K562 (cell line): ENCODE results near the gene MYL11. TPM values are rescaled to one million over a fixed set of nuclear protein-coding genes. Genes with fewer than 3 reads are reported as not detected.

Experiments used
- BACH1 ChIP-seq: fragments of 200-800 bp; sonication (Bioruptor generic); IDR thresholded peaks from 2 replicates; pipeline ENCODE4 v1.6.1; 2016; ENCODE audit warnings: missing genetic modification characterization, missing compliant biosample characterization
- BDP1 ChIP-seq: IDR thresholded peaks from 3 replicates; pipeline ENCODE4 v1.6.1; 2011; ENCODE audit not compliant: insufficient read length, insufficient read depth
- CUX1 ChIP-seq: fragments of 200-800 bp; sonication (Bioruptor generic); IDR thresholded peaks from 2 replicates; pipeline ENCODE4 v1.6.1; 2016; ENCODE audit warnings: missing genetic modification characterization, missing compliant biosample characterization
- ETV5 ChIP-seq: sonication (generic); formaldehyde crosslinking; IDR thresholded peaks from 2 replicates; pipeline ENCODE4 v1.4.0; 2020; ENCODE audit warnings: low read depth, mild to moderate bottlenecking, missing genetic modification reagents
- FUS ChIP-seq: fragments of 200-400 bp; formaldehyde crosslinking; optimal IDR thresholded peaks from 2 replicates; pipeline ENCODE3; 2017; ENCODE audit warnings: low read depth, low read length
- HDAC1 ChIP-seq, 2 experiments: fragments of 450-650 bp; IDR thresholded peaks; 2 replicates each; pipeline ENCODE4 v1.6.1; 2016 to 2017; ENCODE audit warnings: inconsistent platforms in 1 of 2, mild to moderate bottlenecking in 1 of 2, moderate library complexity in 1 of 2
- MAZ ChIP-seq, 2 experiments: fragments of 450-650 bp in 1 of 2; sonication (generic) in 1 of 2; formaldehyde crosslinking; IDR thresholded peaks in 1 of 2; conservative IDR thresholded peaks in 1 of 2; 2 replicates each; pipeline versions ENCODE4 v1.4.0 to v1.5.0; 2020; ENCODE audit warnings: mild to moderate bottlenecking in 1 of 2, missing genetic modification reagents in 1 of 2
- MXI1 ChIP-seq: IDR thresholded peaks from 2 replicates; pipeline ENCODE4 v1.6.1; 2011; ENCODE audit warnings: low read depth, mild to moderate bottlenecking, improper control_type of control experiment, low read length
- NELFE ChIP-seq: IDR thresholded peaks from 2 replicates; pipeline ENCODE4 v1.6.1; 2011; ENCODE audit warnings: mild to moderate bottlenecking; ENCODE audit not compliant: insufficient read depth, insufficient read length
- PHF20 ChIP-seq: fragments of 450-650 bp; IDR thresholded peaks from 2 replicates; pipeline ENCODE4 v1.6.1; 2018; ENCODE audit not compliant: partially characterized antibody
- RCOR1 ChIP-seq, 2 experiments: IDR thresholded peaks; 2 replicates each; pipeline ENCODE4 v1.6.1; 2012; ENCODE audit warnings: low read depth in 2 of 2, low read length in 2 of 2, borderline replicate concordance in 1 of 2, improper control_type of control experiment in 1 of 2
- RFX5 ChIP-seq: IDR thresholded peaks from 2 replicates; pipeline ENCODE4 v1.6.1; 2011; ENCODE audit warnings: low read depth, mild to moderate bottlenecking, improper control_type of control experiment, low read length
- SMAD2 ChIP-seq: fragments of 150-350 bp; IDR thresholded peaks from 2 replicates; pipeline ENCODE4 v1.6.1; 2014; ENCODE audit warnings: low read depth, mild to moderate bottlenecking, low read length
- U2AF1 ChIP-seq: fragments of 200-400 bp; formaldehyde crosslinking; optimal IDR thresholded peaks from 2 replicates; pipeline ENCODE3; 2017; ENCODE audit warnings: mild to moderate bottlenecking, low read depth, low read length, moderate library complexity
- ZC3H4 ChIP-seq: sonication (generic); formaldehyde crosslinking; IDR thresholded peaks from 2 replicates; pipeline ENCODE4 v1.9.0; 2021; ENCODE audit warnings: missing genetic modification reagents, borderline replicate concordance
- ZFP30 ChIP-seq: fragments of 250-450 bp; sonication (Bioruptor Pico); IDR thresholded peaks from 2 replicates; pipeline ENCODE4 v1.8.0; 2022; ENCODE audit warnings: moderate library complexity, mild to moderate bottlenecking, inconsistent platforms, borderline replicate concordance
- ZNF280A ChIP-seq: fragments of 450-650 bp; IDR thresholded peaks from 2 replicates; pipeline ENCODE4 v1.6.1; 2018; ENCODE audit warnings: mild to moderate bottlenecking, low read depth; ENCODE audit not compliant: partially characterized antibody
- polyA plus RNA-seq, 8 experiments: library from polyadenylated mRNA; depleted of rRNA in 4 of 8; stranded (reverse) in 5 of 8; unstranded in 3 of 8; fragments of >200 nt; fragmentation: Nextera tagmentation in 2 of 8; fragmentation: Illumina TruSeq in 1 of 8; extraction: Ambion mirVana in 2 of 8; extraction: Trizol in 1 of 8; gene quantifications; 2 replicates each; pipeline versions ENCODE4 v1.2.1 to v1.2.3, GENCODE V29; 2011 to 2014; ENCODE audit warnings: inconsistent platforms in 1 of 8, missing spikeins in 1 of 8
- total RNA-seq, 7 experiments: library from RNA; depleted of rRNA in 6 of 7; stranded (reverse); fragments of >200 nt in 6 of 7; fragmentation: Illumina TruSeq in 2 of 7; extraction: Trizol in 2 of 7; gene quantifications; 2 replicates each; pipeline versions ENCODE4 v1.2.1 to v1.2.3, GENCODE V29; 2011 to 2021; ENCODE audit warnings: low replicate concordance in 1 of 7
- TF ChIP-seq, protein P1 (sequence below): fragments of 450-650 bp; IDR thresholded peaks from 2 replicates; pipeline ENCODE4 v1.7.1; 2018; ENCODE audit warnings: mild to moderate bottlenecking, low read depth; ENCODE audit not compliant: partially characterized antibody

The MYL11 gene
- total and polyA plus RNA-seq, 9 of the 15 experiments (the other 6 are each of a cell fraction or from before 2014, with no cell fraction given) = 0.31 to 1.5 (median 0.73) TPM; not detected in 4

- TF ChIP-seq HDAC1 (IDR thresholded peaks at IDR 0.05) (no peak; a peak in 2 of 4 replicates), ETV5 (CRISPR knock-in tag) (peak; percentile 94), ZC3H4 (CRISPR knock-in tag) (no peak), MXI1 (peak; percentile 28; the same call in 1 of the 2 replicates), BDP1 (no peak), RCOR1 (IDR thresholded peaks at IDR 0.05; ENCODE audit: borderline replicate concordance in 1 of 2, low read depth in 2 of 2, low read length in 2 of 2) (0 out of 4 replicates have a peak, but pooled peaks of 1 of the 2 experiments have one; percentile 3), ZFP30 (CRISPR knock-in tag) (no peak), PHF20 (peak; percentile 83), U2AF1 (no peak), BACH1 (tag) (no peak), CUX1 (CRISPR knock-in tag) (no peak), RFX5 (no peak), SMAD2 (no peak), FUS (no peak), ZNF280A (no peak), MAZ (CRISPR knock-in tag; conservative IDR thresholded peaks at IDR 0.05 in 1 of 2, IDR thresholded peaks at IDR 0.05 in 1 of 2) (peak; percentile 55 to 67; a peak in 2 of 4 replicates), NELFE (no peak)
- TF ChIP-seq, protein P1, sequence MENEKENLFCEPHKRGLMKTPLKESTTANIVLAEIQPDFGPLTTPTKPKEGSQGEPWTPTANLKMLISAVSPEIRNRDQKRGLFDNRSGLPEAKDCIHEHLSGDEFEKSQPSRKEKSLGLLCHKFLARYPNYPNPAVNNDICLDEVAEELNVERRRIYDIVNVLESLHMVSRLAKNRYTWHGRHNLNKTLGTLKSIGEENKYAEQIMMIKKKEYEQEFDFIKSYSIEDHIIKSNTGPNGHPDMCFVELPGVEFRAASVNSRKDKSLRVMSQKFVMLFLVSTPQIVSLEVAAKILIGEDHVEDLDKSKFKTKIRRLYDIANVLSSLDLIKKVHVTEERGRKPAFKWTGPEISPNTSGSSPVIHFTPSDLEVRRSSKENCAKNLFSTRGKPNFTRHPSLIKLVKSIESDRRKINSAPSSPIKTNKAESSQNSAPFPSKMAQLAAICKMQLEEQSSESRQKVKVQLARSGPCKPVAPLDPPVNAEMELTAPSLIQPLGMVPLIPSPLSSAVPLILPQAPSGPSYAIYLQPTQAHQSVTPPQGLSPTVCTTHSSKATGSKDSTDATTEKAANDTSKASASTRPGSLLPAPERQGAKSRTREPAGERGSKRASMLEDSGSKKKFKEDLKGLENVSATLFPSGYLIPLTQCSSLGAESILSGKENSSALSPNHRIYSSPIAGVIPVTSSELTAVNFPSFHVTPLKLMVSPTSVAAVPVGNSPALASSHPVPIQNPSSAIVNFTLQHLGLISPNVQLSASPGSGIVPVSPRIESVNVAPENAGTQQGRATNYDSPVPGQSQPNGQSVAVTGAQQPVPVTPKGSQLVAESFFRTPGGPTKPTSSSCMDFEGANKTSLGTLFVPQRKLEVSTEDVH = peak; percentile 100
Measured at GRCh38 chr16:30355144-30355953, 19.3 kb upstream of the MYL11 start, which contains the start of gene CD2BP2 (continued).
